ENCODE measurements around the gene ABHD12B.
"Not testable (repeated sequence)": the region's sequence is repeated elsewhere in the genome, so short reads cannot be mapped to it uniquely, and the experiment has no call there.

GRCh38 chr14:50941638-50942037 is 69.8 kb downstream of the ABHD12B start:
- TF ChIP-seq, protein P1, sequence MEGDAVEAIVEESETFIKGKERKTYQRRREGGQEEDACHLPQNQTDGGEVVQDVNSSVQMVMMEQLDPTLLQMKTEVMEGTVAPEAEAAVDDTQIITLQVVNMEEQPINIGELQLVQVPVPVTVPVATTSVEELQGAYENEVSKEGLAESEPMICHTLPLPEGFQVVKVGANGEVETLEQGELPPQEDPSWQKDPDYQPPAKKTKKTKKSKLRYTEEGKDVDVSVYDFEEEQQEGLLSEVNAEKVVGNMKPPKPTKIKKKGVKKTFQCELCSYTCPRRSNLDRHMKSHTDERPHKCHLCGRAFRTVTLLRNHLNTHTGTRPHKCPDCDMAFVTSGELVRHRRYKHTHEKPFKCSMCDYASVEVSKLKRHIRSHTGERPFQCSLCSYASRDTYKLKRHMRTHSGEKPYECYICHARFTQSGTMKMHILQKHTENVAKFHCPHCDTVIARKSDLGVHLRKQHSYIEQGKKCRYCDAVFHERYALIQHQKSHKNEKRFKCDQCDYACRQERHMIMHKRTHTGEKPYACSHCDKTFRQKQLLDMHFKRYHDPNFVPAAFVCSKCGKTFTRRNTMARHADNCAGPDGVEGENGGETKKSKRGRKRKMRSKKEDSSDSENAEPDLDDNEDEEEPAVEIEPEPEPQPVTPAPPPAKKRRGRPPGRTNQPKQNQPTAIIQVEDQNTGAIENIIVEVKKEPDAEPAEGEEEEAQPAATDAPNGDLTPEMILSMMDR (IDR thresholded peaks at IDR 0.05; ENCODE audit: insufficient read depth, low read depth, low read length) = not testable (repeated sequence)
- TF ChIP-seq EZH2 (IDR thresholded peaks at IDR 0.05; ENCODE audit: insufficient read depth, low read length) = not testable (repeated sequence)
